ENCODE measurements around the gene LYPLA2.
A peak's percentile ranks its signal among the peaks of the same experiment; 100 is the strongest.
"Not testable (repeated sequence)": the region's sequence is repeated elsewhere in the genome, so short reads cannot be mapped to it uniquely, and the experiment has no call there.

Gene LYPLA2

DNA sequence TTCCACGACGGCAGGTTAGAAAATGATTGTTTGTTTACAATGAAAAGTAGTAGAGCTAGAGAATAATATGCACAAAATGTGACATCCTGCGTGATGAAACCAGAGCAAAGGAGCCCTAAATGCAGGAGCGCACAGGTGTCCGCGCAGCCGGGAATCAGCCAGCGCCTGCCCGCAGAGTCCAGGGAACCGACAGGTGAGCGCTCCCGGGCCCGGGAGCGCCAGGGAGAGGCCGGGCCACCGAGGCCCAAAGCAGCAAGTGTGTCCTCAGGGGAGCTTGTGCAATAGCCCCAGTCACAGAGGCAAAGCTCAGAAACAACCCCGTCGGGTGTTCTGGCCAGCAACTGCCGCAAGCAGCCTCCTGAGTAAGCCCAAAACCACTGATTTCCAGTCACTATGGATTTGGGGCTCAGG is 10.4 kb downstream of the LYPLA2 start:
- DNase-seq: no peak

DNA sequence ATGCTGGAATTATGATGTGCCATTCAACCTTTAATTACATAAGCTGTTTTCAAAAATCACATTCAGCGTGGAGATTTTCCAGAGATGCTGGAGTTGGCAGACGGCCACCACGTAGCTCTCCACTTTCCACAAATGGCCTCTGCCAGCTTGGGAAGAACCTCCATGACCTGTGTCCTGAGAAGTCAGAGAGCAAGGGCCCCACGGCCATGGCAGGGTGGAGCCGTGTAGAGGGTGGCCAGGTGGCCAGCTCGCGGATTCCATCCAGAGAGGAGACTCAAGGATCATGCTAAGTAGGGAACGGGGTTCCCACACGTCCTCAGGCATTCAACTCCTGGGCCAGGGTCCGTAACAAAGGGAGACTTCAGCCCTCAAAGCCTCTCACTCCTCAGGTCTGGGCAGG is 10.9 kb downstream of the LYPLA2 start:
- no peak for DNase-seq

DNA sequence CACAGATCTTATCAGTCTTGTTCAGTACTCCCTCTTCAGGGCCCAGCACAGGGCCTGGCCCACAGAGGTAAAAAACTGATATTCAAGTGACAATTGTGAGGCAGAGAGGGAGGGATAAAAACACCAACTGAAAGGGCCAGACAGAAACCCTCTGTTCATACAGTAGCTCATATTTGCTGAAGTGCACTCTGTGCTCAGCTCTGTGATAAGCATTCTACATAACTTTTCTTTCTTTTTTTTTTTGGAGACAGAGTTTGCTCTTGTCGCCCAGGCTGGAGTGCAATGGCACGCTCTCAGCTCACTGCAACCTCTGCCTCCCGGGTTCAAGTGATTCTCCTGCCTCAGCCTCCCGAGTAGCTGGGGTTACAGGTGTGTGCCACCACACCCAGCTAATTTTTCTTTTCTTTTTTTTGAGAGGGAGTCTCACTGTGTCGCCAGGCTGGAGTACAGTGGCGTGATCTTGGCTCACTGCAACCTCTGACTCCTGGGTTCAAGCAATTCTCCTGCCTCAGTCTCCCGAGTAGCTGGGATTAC is 11.9 kb downstream of the LYPLA2 start:
- not testable (repeated sequence) for DNase-seq

DNA sequence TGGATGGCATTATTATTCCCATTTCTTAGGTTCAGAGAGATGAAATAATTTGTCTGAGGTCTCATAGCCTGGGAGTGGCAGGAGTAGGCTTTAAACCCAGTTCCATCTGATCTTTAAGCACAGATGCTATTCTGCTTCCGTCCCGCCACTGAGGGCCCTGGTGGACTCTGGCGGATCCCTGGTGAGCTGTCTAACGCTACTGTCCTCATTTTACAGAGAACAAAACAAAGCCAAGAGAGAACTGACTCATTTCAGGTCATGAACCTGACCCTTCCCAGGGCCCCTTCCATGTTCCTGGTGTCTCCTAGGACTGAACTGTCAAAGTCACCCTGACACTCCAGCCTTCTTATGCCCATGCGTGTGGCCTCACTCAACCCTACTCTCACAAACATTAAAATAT is 12.7 kb downstream of the LYPLA2 start:
- DNase-seq: no peak

DNA sequence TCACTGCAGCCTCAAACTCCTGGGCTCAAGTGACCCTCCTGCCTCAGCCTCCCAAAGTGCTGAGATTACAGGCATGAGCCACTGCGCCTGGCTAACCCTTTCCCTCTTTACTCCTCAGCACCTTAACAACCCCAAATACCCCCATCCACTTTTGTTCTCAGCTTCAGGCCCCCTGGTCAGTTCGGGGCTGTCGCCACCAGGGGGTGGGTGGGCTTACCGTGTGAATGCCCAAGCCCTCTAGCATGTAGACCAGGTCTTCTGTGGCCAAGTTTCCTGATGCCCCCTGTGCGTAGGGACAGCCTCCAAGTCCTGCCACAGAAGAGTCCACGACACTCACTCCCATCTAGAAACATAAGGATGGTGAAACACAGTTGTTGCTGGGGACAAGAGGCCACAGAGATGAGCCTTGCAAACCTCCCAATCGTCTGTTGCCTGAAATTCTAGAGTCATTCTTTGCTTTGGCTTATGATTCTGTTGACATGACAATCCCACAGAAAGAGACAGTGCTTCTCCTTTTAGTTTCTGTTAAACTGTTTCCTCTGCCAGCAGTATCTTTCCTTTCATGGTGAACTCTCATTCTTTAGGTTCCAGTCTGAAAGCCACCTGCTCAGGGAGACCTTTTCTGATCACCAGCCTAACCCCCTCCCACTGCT is 13.4 kb downstream of the LYPLA2 start:
- no peak for DNase-seq

DNA sequence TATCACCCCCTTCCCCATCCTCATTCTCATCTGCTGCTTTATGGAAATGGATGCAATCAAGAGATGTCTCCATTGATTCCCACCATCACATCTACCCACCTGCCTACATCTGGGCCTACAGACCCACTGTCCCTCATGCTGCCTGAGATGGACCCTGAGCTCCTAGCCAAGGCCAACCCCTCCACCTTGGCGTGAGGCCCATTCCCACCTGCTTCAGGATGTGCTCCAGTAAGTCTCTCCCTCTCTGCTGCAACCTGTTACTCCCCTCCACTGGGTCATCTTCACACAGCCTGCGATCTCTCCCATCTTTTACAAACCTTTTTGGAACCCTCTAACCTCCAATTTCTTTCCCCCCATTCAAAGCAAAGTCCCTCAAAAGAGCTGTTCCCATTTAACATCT is 14.1 kb downstream of the LYPLA2 start:
- no peak for DNase-seq

DNA sequence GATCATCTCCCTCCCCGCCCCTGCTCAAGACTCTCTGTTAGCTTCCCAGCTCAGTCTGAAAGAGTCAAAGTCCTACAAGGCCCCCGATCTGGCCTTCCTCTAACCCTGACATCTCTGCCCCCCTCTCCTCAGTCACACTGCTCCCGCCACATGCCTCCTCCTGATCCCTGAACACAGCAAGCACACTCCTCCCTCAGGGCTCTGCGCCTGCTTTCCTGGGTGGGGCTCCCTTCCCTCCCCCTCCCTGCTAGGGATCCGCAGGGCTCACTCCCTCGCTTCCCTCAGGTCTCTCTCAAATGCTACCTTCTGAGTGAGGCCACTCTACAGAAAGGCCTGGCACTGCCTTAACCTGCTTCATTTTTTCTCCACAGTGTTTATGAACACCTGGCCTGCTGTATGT is 15.3 kb downstream of the LYPLA2 start:
- DNase-seq: no peak

DNA sequence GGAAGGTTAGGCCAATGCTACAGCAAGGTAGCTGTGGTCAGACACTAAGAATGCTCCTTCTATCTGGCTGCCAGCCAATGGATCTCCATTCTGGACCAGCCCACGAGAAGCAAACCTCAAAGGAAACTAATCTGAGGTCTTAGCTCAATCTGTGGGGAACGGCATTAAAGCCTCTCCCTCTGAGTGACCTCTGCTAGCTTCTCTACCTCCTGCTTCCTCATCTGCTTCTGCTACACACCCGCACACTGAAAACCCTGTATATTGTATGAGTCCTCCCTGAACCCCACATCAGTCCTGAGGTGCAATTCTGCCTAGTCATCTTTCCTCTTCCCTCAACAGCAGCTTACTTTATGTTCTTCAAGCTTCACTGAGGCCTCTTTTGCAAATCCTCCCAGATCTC is 16.5 kb downstream of the LYPLA2 start:
- no peak for DNase-seq

DNA sequence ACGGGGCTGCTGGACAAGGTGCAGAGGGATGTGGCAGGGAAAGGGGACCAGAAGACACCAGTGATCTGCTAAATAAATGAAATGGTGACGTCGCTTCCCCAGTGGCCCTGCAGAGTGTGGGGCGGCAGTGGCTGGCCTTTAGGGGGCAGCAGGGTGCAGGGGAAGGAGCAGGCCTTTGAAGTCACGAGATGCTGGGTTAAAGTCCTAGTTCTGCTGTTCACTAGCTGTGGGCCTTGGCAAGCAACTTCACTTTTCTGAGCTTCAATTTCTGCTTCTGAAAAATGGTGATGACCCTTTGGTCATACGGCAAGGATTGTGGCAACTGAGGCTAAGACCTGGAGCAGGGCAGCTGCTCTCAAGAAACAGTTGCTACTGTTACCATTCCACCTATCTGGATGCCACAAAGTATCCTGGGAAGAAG is 18.8 kb downstream of the LYPLA2 start:
- DNase-seq: peak; percentile 75

DNA sequence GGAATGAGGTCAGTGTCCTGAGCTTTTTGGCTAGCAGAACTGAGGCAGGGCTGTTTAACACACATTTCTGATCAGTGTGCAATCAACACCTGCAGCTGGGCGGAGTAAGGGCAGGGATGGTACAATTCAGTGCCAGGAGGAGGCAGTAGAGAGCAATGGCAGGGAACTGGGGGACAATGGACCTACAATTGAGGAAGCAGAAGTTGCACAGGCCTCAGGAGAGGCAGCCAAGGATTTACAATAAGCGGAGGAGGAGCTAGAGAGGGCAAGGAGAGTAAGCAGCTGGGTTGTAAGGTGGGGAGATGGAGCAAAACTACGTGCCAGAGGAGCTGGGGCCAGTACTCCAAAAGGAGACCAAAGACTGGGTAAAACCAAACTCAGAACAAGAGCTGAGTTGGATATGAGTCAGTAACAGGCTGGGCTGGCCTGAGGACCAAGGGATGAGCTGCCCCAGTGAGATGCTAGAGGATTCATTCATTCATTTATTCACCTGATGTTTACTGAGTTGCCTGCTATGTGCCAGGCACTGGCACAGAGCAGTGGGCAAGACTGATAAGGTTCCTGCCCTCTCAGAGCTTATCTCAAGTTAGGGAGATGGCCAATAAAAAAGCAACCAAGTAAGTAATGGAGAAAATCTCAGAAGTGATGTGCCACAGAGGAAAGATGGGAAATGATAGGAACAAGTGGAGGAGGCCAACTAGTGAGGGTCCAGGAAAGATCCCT is 20.0 kb downstream of the LYPLA2 start:
- peak; percentile 61 for DNase-seq

DNA sequence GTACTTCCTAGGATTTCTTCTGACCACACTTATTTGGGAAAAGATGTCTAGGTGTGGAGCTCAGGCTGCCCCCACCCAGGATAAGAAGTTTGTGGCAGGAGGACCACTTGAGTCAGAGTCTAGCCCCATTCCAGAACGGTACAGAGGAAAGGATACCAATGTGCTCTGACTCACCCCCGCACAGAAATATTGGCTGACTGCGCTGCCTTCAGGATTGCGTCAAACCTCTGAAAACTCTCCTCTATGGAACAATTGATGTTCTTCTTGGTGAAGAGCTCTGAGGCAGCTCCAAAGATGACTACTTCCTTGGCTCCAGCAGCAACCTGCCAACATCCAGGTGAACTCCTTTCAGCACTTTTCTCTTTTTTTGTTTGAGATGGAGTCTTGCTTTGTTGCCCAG is 23.1 kb downstream of the LYPLA2 start:
- DNase-seq: no peak

DNA sequence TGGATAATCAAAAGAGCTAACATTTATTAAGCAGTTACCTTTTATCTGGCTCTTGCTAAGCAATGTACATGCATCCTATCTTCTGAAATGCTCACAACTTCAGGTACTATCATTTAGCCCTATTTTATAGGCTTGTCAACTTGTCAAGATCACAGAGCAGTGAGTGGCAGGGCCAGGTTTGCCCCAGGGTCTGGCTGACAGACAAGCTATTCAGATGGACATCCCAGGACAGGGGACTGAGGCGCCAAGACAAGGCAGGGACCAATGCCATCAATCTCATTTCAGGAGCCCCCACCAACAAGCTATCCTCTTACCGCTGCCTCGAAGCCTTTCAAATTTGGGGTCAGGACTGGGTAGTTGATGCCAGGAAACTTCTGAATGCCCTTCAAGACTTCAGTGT is 25.4 kb downstream of the LYPLA2 start:
- no peak for DNase-seq

DNA sequence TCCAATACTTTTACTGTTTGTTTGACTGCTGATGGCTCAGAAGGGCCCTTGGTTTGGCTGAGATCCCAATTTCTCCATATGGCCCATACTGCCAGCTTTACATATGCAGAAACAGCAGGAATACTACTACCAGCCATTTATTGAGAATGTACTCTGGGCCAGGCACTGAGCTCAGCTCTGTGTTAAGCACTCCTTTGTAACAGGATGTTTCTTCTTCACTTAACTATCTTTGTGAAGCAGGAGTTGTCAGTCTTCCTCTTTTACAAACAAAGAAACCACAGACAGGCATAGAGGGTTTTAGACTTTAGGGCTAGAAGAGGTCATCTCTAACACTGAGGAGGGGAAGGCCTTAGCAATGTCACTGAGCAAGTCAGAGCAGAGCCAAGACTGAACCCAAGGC is 26.0 kb downstream of the LYPLA2 start:
- no peak for DNase-seq

DNA sequence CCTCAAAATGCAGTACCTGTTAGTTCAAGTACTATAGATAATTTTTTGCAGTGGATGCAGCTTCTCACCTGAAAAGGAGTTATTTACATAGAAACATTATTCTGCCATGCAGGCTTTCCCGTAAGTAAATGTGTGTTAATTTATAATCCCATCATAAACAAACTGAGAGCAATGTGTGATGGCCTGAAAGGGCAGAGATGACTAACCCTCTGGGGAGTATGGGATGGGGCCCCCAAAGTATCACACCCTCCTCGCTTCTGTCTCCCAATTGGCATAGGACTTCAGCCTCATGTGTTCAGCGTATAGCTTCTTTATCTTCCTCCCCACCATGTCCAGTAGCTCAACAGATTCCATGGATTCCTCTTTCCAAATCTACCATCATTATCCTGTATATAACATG is 26.7 kb downstream of the LYPLA2 start:
- DNase-seq: no peak

DNA sequence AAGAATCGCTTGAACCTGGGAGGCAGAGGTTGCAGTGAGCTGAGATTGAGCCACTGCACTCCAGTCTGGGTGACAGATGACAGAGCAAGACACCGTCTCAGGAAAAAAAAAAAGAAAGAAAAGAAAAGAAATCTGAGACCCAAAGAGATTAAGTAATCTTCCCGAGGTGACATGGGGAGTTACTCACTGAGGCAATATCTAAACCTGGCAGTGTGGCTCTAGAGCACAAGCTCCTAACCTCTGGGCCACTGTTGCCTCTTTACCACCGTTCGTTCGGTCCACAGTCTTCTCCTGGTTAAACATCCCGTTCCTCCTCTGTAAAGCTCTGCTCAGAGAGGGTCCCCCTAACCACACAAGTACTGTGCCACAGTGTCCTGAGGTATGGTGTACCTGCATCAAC is 32.8 kb downstream of the LYPLA2 start:
- DNase-seq: no peak

DNA sequence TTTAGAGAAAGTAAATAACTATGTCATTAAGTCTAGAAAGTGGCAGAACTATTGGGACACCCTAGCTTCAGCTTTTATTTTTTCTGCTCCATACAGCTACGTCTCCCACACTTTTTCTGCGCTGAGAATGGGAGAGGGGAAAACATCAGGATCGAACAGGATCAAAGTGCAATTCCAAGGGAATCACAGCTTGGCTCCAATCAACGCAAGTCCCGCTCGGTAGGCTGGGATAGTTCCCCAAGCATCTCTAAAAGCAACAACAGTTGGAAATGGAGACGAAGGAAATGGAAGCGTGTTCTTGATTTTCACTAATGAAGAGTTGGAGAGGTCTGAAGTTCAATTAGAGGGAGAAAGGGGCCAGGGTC is 33.7 kb downstream of the LYPLA2 start:
- no peak for DNase-seq

DNA sequence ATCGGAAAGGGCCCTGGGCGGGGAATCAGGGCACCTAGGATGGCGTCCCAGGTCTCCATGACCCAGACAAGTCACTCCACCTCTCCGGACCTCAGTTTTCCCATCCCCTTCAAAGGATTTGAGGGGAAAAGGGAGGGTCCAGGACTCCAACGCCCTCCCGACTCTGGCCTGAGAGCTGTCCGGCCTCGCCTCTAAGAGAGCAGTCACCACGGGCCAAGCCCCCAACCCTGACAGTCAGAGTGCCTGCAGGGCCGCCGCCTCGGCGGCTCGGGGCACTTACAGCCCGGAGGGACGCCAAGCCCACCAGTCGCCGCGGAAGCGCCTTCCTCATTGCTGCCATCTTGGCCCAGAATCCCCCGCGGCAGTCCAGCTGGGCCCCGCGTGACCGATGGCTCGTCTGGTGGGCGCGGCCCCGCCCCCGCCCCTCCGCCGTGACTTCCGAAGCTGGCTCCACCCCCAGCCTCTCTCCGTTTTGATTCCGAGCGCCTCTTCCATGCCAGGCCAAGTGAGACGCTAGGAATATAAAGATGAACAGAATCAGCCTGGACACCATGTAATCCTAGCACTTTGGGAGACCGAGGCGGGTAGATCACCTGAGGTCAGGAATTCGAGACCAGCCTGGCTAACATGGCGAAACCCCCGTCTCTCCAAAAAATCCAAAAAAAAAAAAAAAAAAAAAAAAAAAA is 34.3 kb downstream of the LYPLA2 start, which contains the start of gene HMGCL:
Gene HMGCL (minus strand): TSS at position 354 of the 686 bp plus-strand sequence. CDS start 14 bp downstream, at position 340.
- DNase-seq: peak; percentile 96

DNA sequence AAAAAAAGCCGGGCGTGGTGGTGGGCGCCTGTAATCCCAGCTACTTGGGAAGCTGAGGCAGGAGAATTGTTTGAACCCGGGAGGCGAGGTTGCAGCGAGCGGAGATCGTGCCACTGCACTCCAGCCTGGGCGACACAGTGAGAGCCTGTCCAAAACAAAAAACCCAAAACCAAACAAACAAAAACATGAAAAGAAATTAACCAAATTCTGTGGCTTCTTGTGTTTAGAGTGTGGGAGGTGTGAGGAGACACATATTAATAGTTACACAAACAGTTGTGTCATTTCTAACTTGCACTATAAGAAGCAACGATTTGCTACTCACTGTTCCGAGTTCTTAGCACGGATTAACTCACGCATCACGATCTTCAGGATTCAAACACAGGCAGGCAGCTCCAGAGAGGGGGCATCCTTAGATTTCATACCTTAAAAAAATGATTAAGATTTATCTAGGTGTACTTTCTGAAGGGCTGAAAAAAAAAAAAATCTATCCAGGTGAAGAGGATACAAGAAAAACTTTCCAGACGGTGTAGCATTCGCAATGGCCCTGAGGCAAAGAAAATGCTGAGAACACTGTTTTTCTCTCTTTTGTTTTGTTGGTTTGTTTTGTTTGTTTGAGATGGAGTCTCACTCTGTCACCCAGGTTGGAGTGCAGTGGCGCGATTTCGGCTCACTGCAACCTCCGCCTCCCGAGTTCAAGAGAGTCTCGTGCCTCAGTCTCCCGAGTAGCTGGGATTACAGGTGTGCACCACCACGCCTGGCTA is 35.0 kb downstream of the LYPLA2 start:
- no peak for DNase-seq

DNA sequence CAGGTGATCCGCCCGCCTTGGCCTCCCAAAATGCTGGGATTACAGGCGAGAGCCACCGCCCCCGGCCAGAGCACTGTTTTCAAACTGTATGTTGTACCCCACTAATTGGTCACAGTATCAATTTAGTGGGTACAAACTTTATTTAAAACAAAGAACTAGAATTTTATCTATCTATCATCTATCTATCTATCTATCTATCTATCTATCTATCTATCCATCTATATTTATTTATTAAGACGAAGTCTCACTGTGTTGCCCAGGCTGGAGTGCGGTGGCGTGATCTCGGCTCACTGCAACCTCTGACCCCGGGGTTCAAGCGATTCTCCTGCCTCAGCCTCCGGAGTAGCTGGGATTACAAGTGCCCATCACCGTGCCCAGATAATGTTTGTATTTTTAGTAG is 35.6 kb downstream of the LYPLA2 start:
- DNase-seq: not testable (repeated sequence)

DNA sequence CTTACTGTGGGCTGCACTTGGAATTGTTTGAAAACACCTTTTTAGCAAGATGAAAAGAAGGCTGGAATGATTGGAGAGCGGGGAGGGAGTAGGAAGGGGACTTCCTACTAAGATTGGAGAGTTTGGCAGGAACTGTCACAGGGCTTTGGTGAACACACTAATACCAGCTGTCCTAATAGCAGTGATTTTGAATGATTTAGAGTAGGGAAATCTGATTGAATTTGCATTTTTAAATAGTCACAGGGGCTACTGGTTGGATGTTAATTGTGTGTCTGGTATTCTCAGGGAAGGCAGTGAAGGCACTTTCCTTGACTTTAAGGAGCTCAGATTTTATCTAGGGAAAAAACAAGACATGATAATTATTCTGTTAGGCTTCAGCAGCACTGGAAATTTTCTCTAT is 36.8 kb downstream of the LYPLA2 start:
- no peak for DNase-seq

DNA sequence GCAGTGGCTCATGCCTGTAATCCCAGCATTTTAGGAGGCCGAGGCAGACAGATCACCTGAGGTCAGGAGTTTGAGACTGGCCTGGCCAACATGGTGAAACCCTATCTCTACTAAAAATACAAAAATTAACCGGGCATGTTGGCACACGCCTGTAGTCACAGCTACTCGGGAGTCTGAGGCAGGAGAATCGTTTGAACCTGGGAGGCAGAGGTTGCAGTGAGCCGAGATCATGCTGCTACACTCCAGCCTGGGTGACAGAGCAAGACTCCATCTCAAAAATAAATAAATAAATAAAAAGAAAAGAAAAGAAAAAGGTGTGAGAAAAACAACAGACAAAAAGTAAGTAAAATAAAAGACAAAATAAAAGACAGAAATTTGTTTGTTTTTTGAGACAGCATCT is 43.2 kb downstream of the LYPLA2 start:
- DNase-seq: not testable (repeated sequence)

DNA sequence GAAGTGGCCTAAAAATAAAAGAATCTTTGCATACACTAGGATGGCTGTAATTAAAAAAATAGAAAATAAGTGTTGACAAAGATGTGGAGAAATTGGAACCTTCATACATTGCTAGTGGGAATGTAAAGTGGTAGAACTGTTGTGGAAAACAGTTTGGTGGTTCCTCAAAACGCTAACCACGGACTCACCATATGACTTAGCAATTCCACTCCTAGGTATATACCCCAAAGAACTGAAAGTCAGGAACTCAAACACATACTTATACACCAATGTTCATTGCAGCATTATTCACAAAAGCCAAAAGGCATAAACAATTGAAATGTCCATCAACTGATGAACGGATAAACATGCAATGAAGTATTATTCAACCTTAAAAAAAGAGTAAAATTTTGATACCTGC is 45.1 kb downstream of the LYPLA2 start:
- no peak for DNase-seq

DNA sequence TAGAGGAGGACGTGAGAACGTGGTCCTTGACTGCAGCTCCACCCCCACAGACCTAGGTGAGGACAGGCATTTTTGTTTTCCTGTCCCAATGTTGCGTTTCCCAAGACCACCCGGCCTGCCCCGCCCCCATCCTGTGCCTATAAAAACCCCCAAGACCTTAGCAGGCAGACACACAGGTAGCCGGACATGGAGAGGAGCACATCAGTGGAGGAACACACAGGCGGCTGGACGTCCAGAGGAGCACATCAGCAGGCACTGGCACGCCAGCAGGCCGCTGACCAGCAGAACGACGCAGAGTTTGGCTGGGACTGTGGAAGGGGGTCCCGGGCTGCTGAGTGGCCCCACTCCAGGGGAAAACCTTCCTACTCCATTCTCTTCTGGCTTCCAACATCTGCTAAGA is 47.0 kb downstream of the LYPLA2 start:
- peak; percentile 18 for DNase-seq
